ENCODE data around the gene CISD3.

Gene CISD3

GRCh38 chr17:38779965-38780752 is 50.0 kb downstream of the CISD3 start:
- DNase-seq = no peak

- no peak for DNase-seq
These were observed 53.1 kb downstream of the CISD3 start for GRCh38 chr17:38783227-38783626.
